Colonic mucosa (tissue), 4 donors: ENCODE data around the gene GNPTG. TPM values are rescaled to one million over a fixed set of nuclear protein-coding genes. Genes with fewer than 3 reads are reported as not detected.
A peak's percentile ranks its signal among the peaks of the same experiment; 100 is the strongest.

ENCODE experiments used
- DNase-seq: peaks from one replicate; pipeline ENCODE4 v3.0.0-alpha.2; 2020
- H3K27ac ChIP-seq: fragments of 200-600 bp; one replicate; pipeline ENCODE4 v1.8.0; 2021
- H3K27me3 ChIP-seq: fragments of 200-600 bp; one replicate; pipeline ENCODE4 v1.8.0; 2021
- H3K36me3 ChIP-seq: fragments of 200-600 bp; one replicate; pipeline ENCODE4 v1.8.0; 2021
- H3K4me1 ChIP-seq: fragments of 200-600 bp; one replicate; pipeline ENCODE4 v1.8.0; 2021; ENCODE audit warnings: mild to moderate bottlenecking
- H3K4me3 ChIP-seq: fragments of 200-600 bp; one replicate; pipeline ENCODE4 v1.8.0; 2021
- H3K9ac ChIP-seq, 2 donors: one replicate each; pipeline ENCODE4 v1.7.0; 2013; ENCODE audit warnings: control low read depth in 2 of 2, low read depth in 2 of 2, low read length in 2 of 2
- H3K9me3 ChIP-seq: fragments of 200-600 bp; one replicate; pipeline ENCODE4 v1.8.0; 2021
- CTCF ChIP-seq: fragments of 200-600 bp; IDR thresholded peaks from one replicate; pipeline ENCODE4 v1.8.0; 2022; ENCODE audit warnings: antibody characterized with exemption, mild to moderate bottlenecking
- intact Hi-C: fragments of 100-400 bp; cut with DNase I; formaldehyde crosslinking; loops from one replicate; pipeline ENCODE4 v1.14.1; 2022
- total RNA-seq, 2 donors: library from RNA; stranded (reverse); fragmentation: NEBNext Ultra II Directional in 1 of 2; extraction: Animal tissue kit (Norgen Biotek cat#: 25700) in 1 of 2; gene quantifications; one replicate each; pipeline ENCODE4 v1.2.1, GENCODE V29; 2021
- donor health status: healthy.
- donor health status: DM: no; HTN: no; CAD: no.
- donor health status: DM: no; HTN: no; CAD: no.

The GNPTG gene
- total RNA-seq, 2 donors from 2014 or later, result 48.2 to 59.1 TPM

GRCh38 chr16:1348926-1349325, 2.8 kb upstream of the GNPTG start:
- intact Hi-C loops, result no loop called here
- Histone ChIP-seq H3K36me3 (no peaks in the 10 kb centered on the region), H3K4me3 (no peak overlapping the region), H3K27ac (no peak overlapping the region), H3K4me1 (peaks cover 4% of the 10 kb centered on the region), H3K9me3 (no peaks in the 10 kb centered on the region), H3K9ac (no peak overlapping the region), H3K27me3 (no peaks in the 10 kb centered on the region)
- no peak for TF ChIP-seq CTCF
- no peak for DNase-seq

- Histone ChIP-seq H3K4me1 (peaks cover 4% of the 10 kb centered on the region), H3K27ac (no peak overlapping the region), H3K27me3 (no peaks in the 10 kb centered on the region), H3K9ac (no peak overlapping the region), H3K4me3 (no peak overlapping the region), H3K36me3 (no peaks in the 10 kb centered on the region), H3K9me3 (no peaks in the 10 kb centered on the region)
- DNase-seq, result no peak
- TF ChIP-seq CTCF, result no peak
- intact Hi-C loops, result no loop called here
These were observed 2.4 kb upstream of the GNPTG start for GRCh38 chr16:1349351-1349750.

GRCh38 chr16:1349951-1350350, 1.8 kb upstream of the GNPTG start:
- TF ChIP-seq CTCF, result no peak
- DNase-seq, result no peak
- no peaks in the 10 kb centered on the region for H3K9me3 ChIP-seq
- H3K36me3 ChIP-seq, result no peaks in the 10 kb centered on the region
- peaks cover 4% of the 10 kb centered on the region for H3K4me1 ChIP-seq
- no peak overlapping the region for H3K9ac ChIP-seq
- H3K4me3 ChIP-seq, result no peak overlapping the region
- no peak overlapping the region for H3K27ac ChIP-seq
- no peaks in the 10 kb centered on the region for H3K27me3 ChIP-seq
- intact Hi-C loops, result no loop called here

- Histone ChIP-seq H3K9me3 (no peaks in the 10 kb centered on the region), H3K9ac (peak overlapping the region; percentile 90 to 91), H3K36me3 (no peaks in the 10 kb centered on the region), H3K27me3 (no peaks in the 10 kb centered on the region), H3K27ac (no peak overlapping the region), H3K4me3 (peak overlapping the region; percentile 99), H3K4me1 (peaks cover 4% of the 10 kb centered on the region)
- DNase-seq, result no peak
- intact Hi-C loops, result no loop called here
- no peak for TF ChIP-seq CTCF
These were observed 1.0 kb upstream of the GNPTG start for GRCh38 chr16:1350691-1351090.

- intact Hi-C loops, result no loop called here
- H3K27me3 ChIP-seq, result no peaks in the 10 kb centered on the region
- no peaks in the 10 kb centered on the region for H3K9me3 ChIP-seq
- peak overlapping the region; percentile 53 for H3K27ac ChIP-seq
- H3K36me3 ChIP-seq, result no peaks in the 10 kb centered on the region
- no peak for TF ChIP-seq CTCF
- DNase-seq, result no peak
- H3K9ac ChIP-seq, result peak overlapping the region; percentile 90 to 91
- H3K4me1 ChIP-seq, result peaks cover 4% of the 10 kb centered on the region
- peak overlapping the region; percentile 99 for H3K4me3 ChIP-seq
These were observed 533 bp upstream of the GNPTG start for GRCh38 chr16:1351215-1351581.
